Measurements from ENCODE around the gene PELI2.
A peak's percentile ranks its signal among the peaks of the same experiment; 100 is the strongest.

PELI2 gene

GRCh38 chr14:56205881-56206280, 87.7 kb downstream of the PELI2 start:
- no peak for DNase-seq (ENCODE audit: low read depth in 2 of 2)

- no peak for DNase-seq (ENCODE audit: low read depth in 2 of 2)
Observed at GRCh38 chr14:56206596-56206995, 88.4 kb downstream of the PELI2 start.

GRCh38 chr14:56207626-56208292, 89.5 kb downstream of the PELI2 start:
- no peak for DNase-seq (ENCODE audit: low read depth in 2 of 2)

- DNase-seq (ENCODE audit: low read depth in 2 of 2): no peak
Observed at GRCh38 chr14:56208520-56208919, 90.3 kb downstream of the PELI2 start.

GRCh38 chr14:56210571-56210970, 92.4 kb downstream of the PELI2 start:
- DNase-seq (ENCODE audit: low read depth in 2 of 2): no peak

DNA sequence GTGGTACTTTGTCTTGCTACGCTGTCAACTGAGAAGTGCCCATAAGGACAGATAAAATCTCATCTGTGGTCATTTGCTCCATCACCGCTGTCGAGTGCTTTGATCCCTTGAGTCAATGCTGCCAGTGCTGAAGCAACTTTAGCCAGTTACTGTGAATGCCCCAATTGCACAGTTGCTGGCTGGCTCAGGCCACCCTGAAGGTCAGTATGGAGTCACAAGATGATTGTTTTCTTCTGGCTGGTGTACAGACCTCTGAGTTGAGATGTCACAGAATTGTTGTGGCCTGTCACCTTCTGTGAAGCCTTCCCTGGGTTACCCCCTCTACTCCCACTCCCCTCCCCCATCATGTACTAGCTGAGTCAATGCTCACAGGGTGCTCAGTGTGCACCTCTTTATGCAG, 92.9 kb downstream of the PELI2 start:
- DNase-seq (ENCODE audit: low read depth in 2 of 2): no peak

GRCh38 chr14:56211844-56212243, 93.6 kb downstream of the PELI2 start:
- DNase-seq (ENCODE audit: low read depth in 2 of 2): no peak

DNA sequence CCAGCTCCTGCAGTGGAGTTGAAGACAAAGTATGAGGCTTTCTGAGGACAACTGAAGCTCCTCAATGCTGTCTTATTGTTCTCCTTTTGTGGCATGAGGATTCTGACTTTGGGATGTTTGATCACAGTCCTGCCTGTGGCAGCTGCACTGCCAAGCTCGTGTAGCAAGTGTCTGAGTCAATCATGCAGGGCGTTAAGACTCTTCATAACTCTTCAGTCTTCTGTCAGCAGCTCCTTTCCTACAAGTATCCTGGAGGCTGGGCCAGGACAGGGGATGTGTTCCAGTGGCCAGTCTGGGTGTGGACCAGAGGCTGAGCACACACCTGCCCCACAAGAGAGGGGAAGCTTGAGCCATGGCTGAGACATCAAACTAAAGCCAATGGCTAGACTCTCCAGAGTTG, 94.3 kb downstream of the PELI2 start:
- no peak for DNase-seq (ENCODE audit: low read depth in 2 of 2)

DNA sequence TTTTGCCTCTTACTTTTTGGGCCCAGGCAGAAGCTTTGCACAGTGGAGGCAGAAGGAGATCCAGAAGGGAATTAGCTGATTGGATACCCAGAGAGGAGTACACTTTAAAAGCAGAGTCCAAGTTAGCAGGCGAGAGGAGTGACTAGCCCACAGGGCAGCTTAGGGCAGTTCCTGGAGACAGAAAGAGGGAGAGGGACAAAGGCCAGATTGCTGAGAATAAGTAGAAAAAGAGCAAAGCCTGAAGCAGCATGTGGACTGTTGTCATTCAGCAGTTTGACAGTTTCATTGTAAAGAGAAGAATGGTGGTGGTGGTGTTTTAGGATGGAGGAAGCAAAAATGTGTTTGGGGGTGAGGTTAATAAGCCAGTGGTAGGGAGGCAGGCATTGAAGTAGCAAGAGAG, 95.1 kb downstream of the PELI2 start:
- no peak for DNase-seq (ENCODE audit: low read depth in 2 of 2)

DNA sequence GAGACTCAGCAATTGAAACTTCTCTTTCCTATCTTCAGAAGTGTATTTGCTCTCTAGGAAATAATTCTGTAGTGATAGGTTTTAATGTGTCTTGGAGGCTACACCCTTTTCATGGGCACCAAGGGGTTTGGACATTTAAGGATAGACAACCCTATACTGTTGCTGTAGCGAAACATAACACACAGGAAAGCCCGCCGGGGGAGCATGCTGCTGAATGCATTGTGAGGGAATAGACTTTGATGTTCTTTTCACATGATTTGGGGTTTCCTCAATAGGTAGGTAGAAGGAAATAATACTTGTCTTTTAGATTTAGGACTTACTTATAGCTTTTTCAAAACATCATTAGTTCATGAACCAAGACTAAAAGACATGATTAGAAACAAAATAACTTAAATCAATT, 97.0 kb downstream of the PELI2 start:
- DNase-seq (ENCODE audit: low read depth in 2 of 2): no peak

- peak; percentile 31 to 33 for DNase-seq (ENCODE audit: low read depth in 2 of 2)
Observed at GRCh38 chr14:56216626-56217379, 98.6 kb downstream of the PELI2 start.

GRCh38 chr14:56217380-56218045, 99.3 kb downstream of the PELI2 start:
- no peak for DNase-seq (ENCODE audit: low read depth in 2 of 2)

- no peak for DNase-seq (ENCODE audit: low read depth in 2 of 2)
Observed at GRCh38 chr14:56219666-56220413, 101.6 kb downstream of the PELI2 start.

DNA sequence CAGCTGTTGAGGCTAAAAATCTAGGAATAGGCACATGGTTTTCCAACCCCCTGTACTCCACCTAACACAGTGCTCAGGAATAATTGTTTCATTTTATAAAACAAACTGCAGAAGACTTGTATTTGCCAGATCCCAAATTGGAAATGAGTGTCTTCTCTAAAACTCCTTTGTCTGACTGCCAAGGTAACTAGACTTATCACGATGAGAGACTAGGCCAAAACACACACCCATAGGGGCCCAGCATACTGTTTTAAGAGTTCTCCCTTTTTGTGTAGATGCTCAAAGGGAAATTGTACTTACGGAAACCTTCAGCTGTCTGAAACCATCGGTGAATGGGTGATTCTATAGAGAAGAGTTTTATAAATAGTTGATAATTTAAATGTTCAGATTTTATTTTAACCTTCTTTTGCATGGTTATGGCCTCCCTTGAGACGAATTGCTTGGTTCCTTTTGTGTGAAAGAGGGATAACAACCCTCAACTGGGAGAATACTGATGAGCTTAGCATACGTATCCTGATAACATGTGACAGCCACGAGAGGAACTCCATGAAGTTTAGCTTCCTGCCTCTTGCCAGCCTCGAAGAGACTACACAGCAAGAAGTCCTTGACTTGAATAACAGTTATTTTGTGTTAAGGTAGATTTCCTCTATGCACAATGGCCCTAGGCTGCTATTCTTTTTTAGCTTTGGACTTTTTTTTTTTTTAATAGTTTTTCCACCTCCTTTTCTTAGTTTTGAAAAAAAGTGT, 103.3 kb downstream of the PELI2 start:
- DNase-seq (ENCODE audit: low read depth in 2 of 2): no peak

DNA sequence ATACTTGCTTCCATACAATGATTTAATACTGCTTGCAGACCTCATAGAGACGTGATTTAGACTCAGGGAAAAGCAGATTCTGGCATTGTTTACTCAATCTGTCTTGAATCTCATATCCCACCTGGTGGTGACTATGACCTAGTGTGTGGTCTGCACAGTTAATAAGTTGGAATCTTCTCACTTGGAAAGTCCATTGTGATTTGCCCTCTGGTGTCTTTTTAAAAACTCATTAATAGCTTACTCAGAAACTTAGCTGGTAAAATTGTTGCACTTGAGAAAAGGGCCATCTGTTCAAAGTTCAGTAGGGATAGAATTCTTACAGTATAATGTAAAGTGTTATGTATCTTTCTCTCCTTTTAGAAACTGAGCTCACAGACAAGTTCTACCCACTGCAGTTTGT, 106.0 kb downstream of the PELI2 start:
- no peak for DNase-seq (ENCODE audit: low read depth in 2 of 2)

- DNase-seq (ENCODE audit: low read depth in 2 of 2): no peak
Observed at GRCh38 chr14:56224691-56225681, 106.8 kb downstream of the PELI2 start.

GRCh38 chr14:56235388-56235787, 117.2 kb downstream of the PELI2 start:
- no peak for DNase-seq (ENCODE audit: low read depth in 2 of 2)

- no peak for DNase-seq (ENCODE audit: low read depth in 2 of 2)
Observed at GRCh38 chr14:56237398-56237797, 119.2 kb downstream of the PELI2 start.

GRCh38 chr14:56241461-56241860, 123.2 kb downstream of the PELI2 start:
- DNase-seq (ENCODE audit: low read depth in 2 of 2): peak; percentile 26 to 29

DNA sequence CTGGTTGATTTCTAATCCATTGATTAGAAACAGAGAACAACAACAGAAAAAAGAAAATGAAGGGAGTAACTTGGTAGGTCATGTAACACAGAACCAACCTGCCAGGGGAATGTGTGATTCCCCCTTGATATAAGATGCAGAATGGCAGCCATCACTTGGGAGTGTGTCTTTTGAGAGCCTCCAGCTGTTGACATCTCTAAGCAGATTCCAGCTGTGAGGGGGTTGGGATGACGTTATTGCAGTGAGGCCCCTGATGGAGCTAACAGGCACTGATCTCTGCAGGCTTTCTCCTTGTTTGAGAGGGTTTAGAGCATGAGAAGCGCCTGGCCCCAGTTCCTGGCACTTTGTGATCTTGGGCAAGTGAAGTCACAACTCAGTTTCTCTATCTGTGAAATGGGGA, 124.9 kb downstream of the PELI2 start:
- no peak for DNase-seq (ENCODE audit: low read depth in 2 of 2)
